ENCODE data around the gene SLC4A1.

Gene SLC4A1

GRCh38 chr17:44203731-44204440 lies 64.0 kb downstream of the SLC4A1 start:
- peak; percentile 42 for DNase-seq

- no peak for DNase-seq
These were observed 65.2 kb downstream of the SLC4A1 start for GRCh38 chr17:44202756-44203155.

GRCh38 chr17:44200478-44201155 lies 67.3 kb downstream of the SLC4A1 start:
- no peak for DNase-seq

GRCh38 chr17:44199553-44200477 lies 68.1 kb downstream of the SLC4A1 start, which contains the start of gene ATXN7L3:
ATXN7L3 (minus strand) TSS chr17:44199884; CDS start chr17:44198070, 1,814 bp downstream.
- peak; percentile 99 for DNase-seq

GRCh38 chr17:44198721-44199552 lies 69.0 kb downstream of the SLC4A1 start:
- DNase-seq, result peak; percentile 77

Measured in activated T-cell treated with anti-CD3 and anti-CD28 coated beads, Interleukin-2, amount 50 U/mL, for 1 hour (primary cell).